Measurements from ENCODE around the gene SLC50A1.
A peak's percentile ranks its signal among the peaks of the same experiment; 100 is the strongest.
"Not testable (repeated sequence)": the region's sequence is repeated elsewhere in the genome, so short reads cannot be mapped to it uniquely, and the experiment has no call there.

The SLC50A1 gene

GRCh38 chr1:155137154-155137949 lies 1.7 kb downstream of the SLC50A1 start:
- DNase-seq: no peak

DNA sequence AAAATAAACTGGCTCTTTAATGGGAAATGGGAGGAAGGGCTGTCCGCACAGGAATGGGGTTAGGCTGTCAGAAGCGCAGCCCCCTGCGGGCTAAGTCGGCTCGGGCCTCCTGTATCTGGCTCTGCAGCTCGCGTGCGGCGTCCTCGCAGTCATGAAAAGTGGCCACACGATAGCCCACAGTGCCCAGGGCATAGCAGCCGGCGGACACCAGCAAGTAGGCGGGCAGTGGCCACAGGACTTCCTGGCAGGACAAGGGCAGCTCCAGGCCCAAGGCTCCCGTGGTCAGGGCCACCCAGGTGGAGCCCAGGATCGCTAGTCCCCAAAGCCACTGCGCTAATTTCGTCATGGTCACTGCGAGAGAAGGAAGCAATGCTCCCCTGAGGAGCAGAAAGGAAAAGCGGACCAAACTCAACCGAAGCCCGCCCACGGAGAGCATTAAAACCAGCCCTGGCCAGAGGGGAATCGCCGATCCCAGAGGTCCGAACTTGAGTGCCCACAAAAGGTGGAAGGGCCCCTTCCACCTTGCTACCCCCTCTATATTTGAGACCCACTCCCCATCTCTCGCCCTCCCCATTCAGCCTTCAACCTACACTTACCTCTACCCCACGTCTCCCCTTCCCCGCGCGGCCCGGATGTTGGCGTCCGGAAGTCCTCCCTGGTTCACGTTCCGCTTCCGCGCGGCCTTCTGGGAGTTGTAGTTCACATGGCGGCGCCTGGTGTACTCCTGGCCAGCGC lies 4.4 kb downstream of the SLC50A1 start, which contains the start of gene DPM3:
DPM3 (minus strand) TSS at position 637 of the 735 bp plus-strand sequence; CDS start at position 346, 291 bp downstream.
- DNase-seq: peak; percentile 89

- no peak for DNase-seq
Measured at GRCh38 chr1:155140630-155140953, 4.9 kb downstream of the SLC50A1 start.

DNA sequence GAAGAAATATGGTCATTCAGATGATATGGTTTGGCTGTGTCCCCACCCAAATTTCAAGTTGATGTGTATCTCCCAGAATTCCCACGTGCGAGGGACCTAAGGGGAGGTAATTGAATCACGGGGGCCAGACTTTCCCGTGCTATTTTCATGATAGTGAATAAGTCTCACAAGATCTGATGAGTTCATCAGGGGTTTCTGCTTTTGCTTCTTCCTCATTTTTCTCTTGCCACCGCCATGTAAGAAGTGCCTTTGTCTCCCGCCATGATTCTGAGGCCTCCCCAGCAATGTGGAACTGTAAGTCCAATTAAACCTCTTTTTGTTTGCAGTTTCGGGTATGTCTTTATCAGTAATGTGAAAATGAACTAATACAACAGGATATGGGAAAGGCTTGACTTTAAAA lies 6.1 kb downstream of the SLC50A1 start:
- no peak for DNase-seq

- DNase-seq: no peak
Measured at GRCh38 chr1:155145491-155145890, 9.8 kb downstream of the SLC50A1 start.

GRCh38 chr1:155155996-155156643 lies 20.5 kb downstream of the SLC50A1 start:
- DNase-seq: not testable (repeated sequence)

DNA sequence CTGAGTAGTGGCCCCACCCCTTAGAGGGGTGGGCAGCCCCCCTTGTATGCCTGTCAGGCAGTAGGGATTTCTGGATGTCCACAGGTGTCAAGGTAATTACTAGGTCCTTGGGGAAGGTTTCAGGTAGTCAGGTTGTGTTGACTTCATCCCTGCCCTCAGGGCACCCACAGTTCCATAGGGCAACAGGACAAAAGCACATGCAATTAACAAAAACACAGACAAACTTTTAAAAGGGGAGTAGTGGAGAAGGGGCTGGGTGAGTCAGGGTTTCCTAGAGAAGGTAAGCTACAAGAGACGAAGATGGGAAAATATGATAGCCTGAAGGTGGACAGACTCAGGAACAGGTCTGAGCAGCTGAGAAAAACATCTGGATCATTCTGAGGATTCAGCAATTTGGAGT lies 23.3 kb downstream of the SLC50A1 start:
- no peak for DNase-seq

GRCh38 chr1:155160128-155160527 lies 24.5 kb downstream of the SLC50A1 start:
- no peak for DNase-seq

GRCh38 chr1:155162631-155163030 lies 27.0 kb downstream of the SLC50A1 start:
- not testable (repeated sequence) for DNase-seq

DNA sequence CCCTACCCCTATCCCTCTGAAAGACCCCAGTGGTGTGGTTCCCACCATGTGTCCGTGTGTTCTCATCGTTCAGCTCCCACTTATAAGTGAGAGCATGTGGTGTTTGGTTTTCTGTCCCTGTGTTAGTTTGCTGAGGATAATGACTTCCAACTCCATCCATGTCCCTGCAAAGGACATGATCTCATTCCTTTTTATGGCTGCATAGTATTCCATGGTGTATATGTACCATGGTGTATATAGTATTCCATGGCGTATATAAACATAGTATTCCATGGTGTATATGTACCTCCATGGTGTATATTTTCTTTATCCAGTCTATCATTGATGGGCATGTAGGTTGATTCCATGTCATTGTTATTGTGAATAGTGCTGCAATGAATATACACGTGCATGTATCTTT lies 28.1 kb downstream of the SLC50A1 start:
- DNase-seq: not testable (repeated sequence)

GRCh38 chr1:155164625-155165024 lies 29.0 kb downstream of the SLC50A1 start:
- not testable (repeated sequence) for DNase-seq

GRCh38 chr1:155166051-155166470 lies 30.4 kb downstream of the SLC50A1 start:
- DNase-seq: no peak

DNA sequence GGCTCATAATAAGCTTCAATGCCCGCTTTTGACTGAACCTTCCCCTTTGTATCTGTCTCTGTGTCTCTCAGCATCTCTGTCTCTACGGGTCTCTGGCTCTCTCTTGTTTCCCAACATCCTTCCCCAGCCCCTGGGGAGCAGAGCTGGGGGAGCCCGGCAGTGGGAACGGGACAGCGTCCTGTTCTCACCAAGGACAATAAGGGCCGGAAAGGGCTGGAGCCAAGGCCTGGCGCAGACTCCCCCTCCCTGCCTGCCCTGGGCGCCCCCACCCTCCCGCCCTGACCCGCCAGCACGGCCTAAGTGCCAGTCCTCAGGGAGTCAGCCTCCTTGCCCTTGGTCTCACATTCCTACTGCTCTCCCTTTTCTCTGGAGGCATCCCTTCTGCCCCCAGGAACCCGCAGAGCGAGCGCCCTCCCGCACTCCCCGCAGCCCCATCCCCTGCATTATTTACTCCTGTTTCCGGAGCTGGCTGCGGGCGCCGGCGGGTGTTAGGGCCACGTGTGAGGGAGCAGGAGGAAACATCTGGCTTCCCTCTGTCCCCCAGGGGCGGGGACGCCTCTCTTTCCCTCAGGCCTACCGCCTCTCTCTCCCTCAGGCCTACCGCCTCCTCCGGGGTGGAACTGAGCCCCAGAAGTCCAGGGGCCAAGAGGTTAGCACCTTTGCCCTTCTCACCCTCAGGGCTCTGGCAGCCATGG lies 31.0 kb downstream of the SLC50A1 start:
- no peak for DNase-seq

DNA sequence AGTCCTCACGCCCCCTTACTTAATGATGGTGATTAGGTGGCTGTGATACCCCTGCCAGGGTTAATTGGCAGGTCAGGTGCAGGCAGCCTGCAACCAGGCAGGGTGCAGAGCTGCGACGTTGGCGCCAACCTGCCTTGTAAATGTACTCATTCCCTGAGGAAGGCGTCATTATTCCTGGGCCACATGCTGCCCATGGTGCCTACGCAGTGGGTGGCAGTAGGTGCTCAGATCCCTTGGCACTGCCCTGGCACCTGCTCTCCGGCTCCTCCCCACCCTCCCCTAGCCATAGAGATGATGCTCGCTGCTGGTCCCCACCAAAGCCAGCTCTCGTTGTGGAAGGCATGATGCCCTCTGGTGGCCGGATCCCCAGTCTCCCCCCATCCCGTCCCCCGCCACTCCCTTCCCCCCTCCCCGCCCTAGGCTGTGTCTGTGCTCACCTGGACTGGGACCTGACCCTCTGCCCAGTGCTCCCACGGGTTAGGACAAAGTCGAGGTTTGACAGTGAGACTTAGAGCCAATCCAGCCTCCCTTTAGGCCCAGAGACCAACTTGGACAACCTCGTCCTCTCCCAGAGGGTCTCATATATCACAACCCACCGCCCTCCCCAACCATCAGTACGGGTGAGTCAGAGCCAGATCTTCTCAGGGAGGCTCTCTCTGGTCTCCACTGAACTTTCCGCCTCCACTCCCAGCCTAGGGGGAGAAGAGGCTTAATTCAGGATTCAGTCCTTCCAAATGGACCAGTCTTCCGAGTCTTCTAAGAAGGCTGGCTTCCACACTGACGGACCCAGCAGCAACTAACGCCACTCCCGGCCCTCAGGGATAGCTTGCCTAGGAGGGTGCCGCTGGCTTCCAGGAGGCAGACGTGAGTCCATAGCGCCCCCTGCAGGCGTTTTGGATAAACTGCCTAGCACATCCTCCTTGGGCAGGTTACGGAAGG lies 31.8 kb downstream of the SLC50A1 start:
- DNase-seq: peak; percentile 86

- not testable (repeated sequence) for DNase-seq
Measured at GRCh38 chr1:155168105-155168445, 32.4 kb downstream of the SLC50A1 start.

DNA sequence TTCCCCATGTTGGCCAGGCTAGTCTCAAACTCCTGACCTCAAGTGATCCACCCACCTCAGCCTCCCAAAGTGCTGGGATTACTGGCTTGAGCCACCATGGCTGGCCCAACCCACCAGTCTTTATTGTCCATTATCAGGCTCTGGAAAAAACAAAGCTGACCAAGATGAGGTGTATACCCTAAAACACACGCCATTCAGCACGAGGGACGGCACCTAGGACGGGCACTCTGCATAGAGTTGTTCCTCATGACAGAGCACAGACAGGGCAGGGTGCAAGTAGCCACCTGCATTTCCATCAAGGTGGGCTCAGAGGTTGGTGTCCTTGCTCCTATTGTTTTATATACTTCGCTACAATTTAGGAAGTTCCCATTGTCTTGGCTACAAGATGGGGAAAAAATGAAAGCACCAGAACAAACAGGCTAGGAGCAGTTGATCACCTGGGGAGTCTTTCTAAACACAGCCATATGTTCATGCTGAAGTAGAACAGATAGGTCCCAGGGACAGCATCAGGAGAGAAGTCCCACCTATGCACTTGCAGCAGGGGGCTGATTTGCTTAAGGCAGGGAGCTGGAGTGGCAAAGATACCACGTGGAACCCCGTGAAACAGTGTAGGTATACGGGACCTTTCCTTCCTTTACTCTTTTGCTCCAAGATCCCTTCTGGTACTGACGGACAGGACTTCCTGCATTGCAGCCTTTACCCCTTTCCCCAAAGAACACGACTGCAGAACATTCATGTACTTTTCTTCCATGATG lies 33.0 kb downstream of the SLC50A1 start:
- no peak for DNase-seq

GRCh38 chr1:155169541-155169940 lies 33.9 kb downstream of the SLC50A1 start:
- DNase-seq: no peak

GRCh38 chr1:155170101-155170785 lies 34.6 kb downstream of the SLC50A1 start:
- no peak for DNase-seq

GRCh38 chr1:155170806-155171205 lies 35.2 kb downstream of the SLC50A1 start:
- no peak for DNase-seq

All from CD4-positive, alpha-beta T cell treated with Interleukin-21 for 1 hour (primary cell).